Measurements from ENCODE around the gene PDLIM7. TPM values are rescaled to one million over a fixed set of nuclear protein-coding genes. Genes with fewer than 3 reads are reported as not detected.

The PDLIM7 gene
- polyA plus RNA-seq, 1 donor (not counting 4 experiments of a cell fraction or from before 2014, with no cell fraction given) = 48.5 TPM

DNA sequence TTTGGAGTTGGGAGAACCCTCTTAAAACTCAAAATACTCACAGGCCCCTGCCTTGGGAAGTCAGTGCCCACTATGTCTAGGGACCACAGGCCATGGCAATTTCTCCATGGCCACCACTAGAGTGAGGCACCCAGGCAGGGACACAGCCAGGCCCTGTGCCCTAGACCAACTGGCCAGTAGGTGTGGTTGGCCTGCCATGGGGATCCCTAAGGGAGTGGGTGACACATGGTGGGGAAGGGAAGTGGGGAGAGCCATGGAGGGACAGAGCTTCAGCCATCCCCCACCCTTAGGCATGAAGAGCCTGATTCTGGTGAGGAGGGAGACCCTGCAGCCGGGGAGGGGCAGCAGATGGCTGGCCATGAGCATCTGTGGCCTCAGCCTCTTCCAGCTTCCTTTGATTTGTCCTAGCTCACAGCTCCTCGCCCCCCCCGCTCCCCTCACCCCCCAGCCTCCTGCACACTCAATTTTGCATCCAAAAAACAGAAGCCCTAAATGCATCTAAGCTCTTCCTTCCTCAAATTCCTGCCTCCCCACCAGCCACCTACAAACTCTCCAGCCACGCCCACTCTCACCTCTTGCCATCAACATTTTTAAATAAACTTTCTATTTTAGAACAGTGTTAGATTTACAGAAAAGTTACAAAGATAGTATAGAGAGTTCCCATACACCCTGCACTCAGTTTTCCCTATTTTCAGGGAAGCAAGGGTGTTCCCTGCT, 22.4 kb downstream of the PDLIM7 start:
- no peak for FAIRE-seq
- dilution Hi-C loops (cut with MboI; ENCODE audit: extremely low pct_ligation_motif_present, low sequenced_read_pairs) = no loop called here
- TF ChIP-seq EZH2 (IDR thresholded peaks at IDR 0.05; ENCODE audit: low read length) (no peak), CTCF (optimal IDR thresholded peaks at IDR 0.05 in 1 of 3, IDR thresholded peaks at IDR 0.05 in 1 of 3, conservative IDR thresholded peaks at IDR 0.05 in 1 of 3; ENCODE audit: extremely low read depth in 1 of 3, insufficient read depth in 2 of 3, low read length in 3 of 3) (no peak)
- H3K27ac ChIP-seq (ENCODE audit: control insufficient read depth, insufficient read depth, low read length) = no peak overlapping the region
- H3K79me2 ChIP-seq (ENCODE audit: control insufficient read depth, insufficient read depth, low read length) = peaks cover 18% of the 10 kb centered on the region
- H3K4me3 ChIP-seq (ENCODE audit: control insufficient read depth in 2 of 3, extremely low read depth in 1 of 3, insufficient read depth in 2 of 3, low read depth in 1 of 3, low read length in 3 of 3) = no peak overlapping the region
- H3K4me2 ChIP-seq (ENCODE audit: control insufficient read depth, extremely low read depth, insufficient read depth, low read depth, low read length) = no peak overlapping the region
- H3K9ac ChIP-seq (ENCODE audit: control insufficient read depth, extremely low read depth, insufficient read depth, low read length) = no peak overlapping the region
- H3K9me3 ChIP-seq (ENCODE audit: control insufficient read depth, low read depth, low read length) = no peaks in the 10 kb centered on the region
- H3K9me1 ChIP-seq (ENCODE audit: control insufficient read depth, extremely low read depth, insufficient read depth, low read length) = peaks cover 3% of the 10 kb centered on the region
- H4K20me1 ChIP-seq (ENCODE audit: control insufficient read depth, extremely low read depth, insufficient read depth, low read length) = no peaks in the 10 kb centered on the region
- H2AFZ ChIP-seq (ENCODE audit: control insufficient read depth, low read length) = no peak overlapping the region
- H3K36me3 ChIP-seq (ENCODE audit: control insufficient read depth in 2 of 2, extremely low read depth in 1 of 2, insufficient read depth in 2 of 2, low read length in 2 of 2) = peaks cover 0 to 2% of the 10 kb centered on the region in 2 experiments
- no peak for DNase-seq (ENCODE audit: low read depth, low spot score)
- no peaks in the 10 kb centered on the region for H3K27me3 ChIP-seq (ENCODE audit: control insufficient read depth, extremely low read depth, insufficient read depth, low read length)
- peaks cover 33% of the 10 kb centered on the region for H3K4me1 ChIP-seq (ENCODE audit: control insufficient read depth, extremely low read depth, insufficient read depth, low read length)

GRCh38 chr5:177474002-177474476, 23.4 kb downstream of the PDLIM7 start:
- H2AFZ ChIP-seq (ENCODE audit: control insufficient read depth, low read length) = no peak overlapping the region
- no peak overlapping the region for H3K27ac ChIP-seq (ENCODE audit: control insufficient read depth, insufficient read depth, low read length)
- TF ChIP-seq CTCF (optimal IDR thresholded peaks at IDR 0.05 in 1 of 3, IDR thresholded peaks at IDR 0.05 in 1 of 3, conservative IDR thresholded peaks at IDR 0.05 in 1 of 3; ENCODE audit: extremely low read depth in 1 of 3, insufficient read depth in 2 of 3, low read length in 3 of 3) = no peak
- TF ChIP-seq EZH2 (IDR thresholded peaks at IDR 0.05; ENCODE audit: low read length) = no peak
- H3K9me1 ChIP-seq (ENCODE audit: control insufficient read depth, extremely low read depth, insufficient read depth, low read length) = peaks cover 8% of the 10 kb centered on the region
- H4K20me1 ChIP-seq (ENCODE audit: control insufficient read depth, extremely low read depth, insufficient read depth, low read length) = peaks cover 6% of the 10 kb centered on the region
- H3K79me2 ChIP-seq (ENCODE audit: control insufficient read depth, insufficient read depth, low read length) = peaks cover 23% of the 10 kb centered on the region
- FAIRE-seq (no peak), DNase-seq (ENCODE audit: low read depth, low spot score) (no peak)
- peaks cover 0 to 2% of the 10 kb centered on the region in 2 experiments for H3K36me3 ChIP-seq (ENCODE audit: control insufficient read depth in 2 of 2, extremely low read depth in 1 of 2, insufficient read depth in 2 of 2, low read length in 2 of 2)
- dilution Hi-C loops (cut with MboI; ENCODE audit: extremely low pct_ligation_motif_present, low sequenced_read_pairs) = no loop called here
- H3K4me1 ChIP-seq (ENCODE audit: control insufficient read depth, extremely low read depth, insufficient read depth, low read length) = peaks cover 30% of the 10 kb centered on the region
- H3K4me2 ChIP-seq (ENCODE audit: control insufficient read depth, extremely low read depth, insufficient read depth, low read depth, low read length) = no peak overlapping the region
- no peaks in the 10 kb centered on the region for H3K27me3 ChIP-seq (ENCODE audit: control insufficient read depth, extremely low read depth, insufficient read depth, low read length)
- no peak overlapping the region for H3K9ac ChIP-seq (ENCODE audit: control insufficient read depth, extremely low read depth, insufficient read depth, low read length)
- H3K4me3 ChIP-seq (ENCODE audit: control insufficient read depth in 2 of 3, extremely low read depth in 1 of 3, insufficient read depth in 2 of 3, low read depth in 1 of 3, low read length in 3 of 3) = no peak overlapping the region
- H3K9me3 ChIP-seq (ENCODE audit: control insufficient read depth, low read depth, low read length) = no peaks in the 10 kb centered on the region
